Uterus (tissue), 4 donors: Measurements from ENCODE around the gene SCNM1. TPM values are rescaled to one million over a fixed set of nuclear protein-coding genes. Genes with fewer than 3 reads are reported as not detected.

Source experiments
- DNase-seq, 2 donors: peaks; one replicate each; pipeline ENCODE4 v3.0.0-alpha.2; 2019 to 2020
- H3K27ac ChIP-seq, 2 donors: fragments of 200-600 bp; sonication (generic); 1 replicate in 1 of 2; 2 replicates in 1 of 2; pipeline ENCODE4 v1.5.1; 2016 to 2018
- H3K27me3 ChIP-seq, 2 donors: fragments of 200-600 bp; sonication (generic); one replicate each; pipeline ENCODE4 v1.5.1; 2018 to 2019; ENCODE audit warnings: control low read depth in 1 of 2
- H3K36me3 ChIP-seq, 2 donors: fragments of 200-600 bp; sonication (generic); one replicate each; pipeline ENCODE4 v1.5.1; 2019; ENCODE audit warnings: control low read depth in 1 of 2
- H3K4me1 ChIP-seq, 2 donors: fragments of 200-600 bp; sonication (generic); one replicate each; pipeline ENCODE4 v1.5.1; 2018 to 2019; ENCODE audit warnings: control low read depth in 1 of 2
- H3K4me3 ChIP-seq, 2 donors: fragments of 200-600 bp; sonication (generic); 1 replicate in 1 of 2; 2 replicates in 1 of 2; pipeline ENCODE4 v1.5.1; 2018 to 2019; ENCODE audit warnings: mild to moderate bottlenecking in 1 of 2
- H3K9me3 ChIP-seq, 2 donors: fragments of 200-600 bp; sonication (generic); one replicate each; pipeline ENCODE4 v1.5.1; 2019; ENCODE audit warnings: control low read depth in 1 of 2
- CTCF ChIP-seq, 4 experiments: fragments of 200-600 bp in 2 of 4; fragments of 450-650 bp in 2 of 4; sonication (generic) in 2 of 4; IDR thresholded peaks; one replicate each; pipeline ENCODE4 v1.5.1; 2016 to 2019; ENCODE audit warnings: antibody characterized with exemption in 4 of 4, mild to moderate bottlenecking in 2 of 4, moderate library complexity in 1 of 4
- POLR2A ChIP-seq, 2 donors: fragments of 450-650 bp; IDR thresholded peaks; one replicate each; pipeline ENCODE4 v1.6.1; 2016; ENCODE audit warnings: antibody characterized with exemption in 2 of 2, mild to moderate bottlenecking in 1 of 2, moderate library complexity in 1 of 2
- intact Hi-C: fragments of 100-400 bp; cut with DNase I; formaldehyde crosslinking; loops from one replicate; pipeline ENCODE4 v1.15.1; 2023; ENCODE audit warnings: low total_unique reads
- total RNA-seq, 4 donors: library from RNA; depleted of rRNA in 3 of 4; stranded (reverse); fragments of >200 nt in 3 of 4; gene quantifications; one replicate each; pipeline versions ENCODE4 v1.1.0 to v1.2.4, GENCODE V29; 2014 to 2023
- donor health status: DM: yes; HTN: yes; CAD: no.

SCNM1 gene
- total RNA-seq, result 100 to 1,000 TPM in 1 of 4 donors, 10 to 100 TPM in 2, 1 to 10 TPM in 1; 3.2 to 186 (median 21.3) TPM

- intact Hi-C loops, result no loop called here
- Histone ChIP-seq H3K27me3 (no peaks in the 10 kb centered on the region), H3K36me3 (no peaks in the 10 kb centered on the region), H3K4me3 (peak within 1 kb of the TSS; percentile 68 to 91), H3K27ac (peak within 1 kb of the TSS; percentile 91 to 95), H3K4me1 (peaks cover 9 to 14% of the 10 kb centered on the region in 2 donors), H3K9me3 (no peaks in the 10 kb centered on the region)
- TF ChIP-seq CTCF (IDR thresholded peaks at IDR 0.05) (peak; percentile 3 to 67 (median 32)), POLR2A (IDR thresholded peaks at IDR 0.05) (peak; percentile 40 to 44)
- peak; percentile 96 to 98 for DNase-seq
These were observed at the start of gene SCNM1, which contains the start of gene LYSMD1 for GRCh38 chr1:151165738-151166504. Gene SCNM1 (plus strand): TSS chr1:151166144. CDS start chr1:151166153, 9 bp downstream. Gene LYSMD1 (minus strand): TSS chr1:151165902. CDS start chr1:151165258, 644 bp downstream.

- no peak overlapping the region for H3K4me3 ChIP-seq
- no peaks in the 10 kb centered on the region for H3K36me3 ChIP-seq
- DNase-seq, result no peak
- H3K9me3 ChIP-seq, result no peaks in the 10 kb centered on the region
- TF ChIP-seq CTCF (IDR thresholded peaks at IDR 0.05), result no peak
- H3K27me3 ChIP-seq, result no peaks in the 10 kb centered on the region
- no peaks in the 10 kb centered on the region for H3K4me1 ChIP-seq
- no peak overlapping the region for H3K27ac ChIP-seq
- intact Hi-C loops, result no loop called here
These were observed 41.1 kb upstream of the SCNM1 start for GRCh38 chr1:151124763-151125403.

GRCh38 chr1:151128800-151129199 is 37.1 kb upstream of the SCNM1 start:
- intact Hi-C loops, result no loop called here
- no peak overlapping the region for H3K27ac ChIP-seq
- H3K27me3 ChIP-seq, result no peaks in the 10 kb centered on the region
- no peak for DNase-seq
- no peaks in the 10 kb centered on the region for H3K9me3 ChIP-seq
- TF ChIP-seq POLR2A (IDR thresholded peaks at IDR 0.05) (no peak), CTCF (IDR thresholded peaks at IDR 0.05) (no peak)
- no peaks in the 10 kb centered on the region for H3K36me3 ChIP-seq
- no peak overlapping the region for H3K4me3 ChIP-seq
- H3K4me1 ChIP-seq, result peaks cover 0 to 6% of the 10 kb centered on the region in 2 donors

- intact Hi-C loops, result no loop called here
- Histone ChIP-seq H3K4me3 (peak overlapping the region; percentile 25 to 38), H3K27me3 (no peaks in the 10 kb centered on the region), H3K27ac (peak overlapping the region; percentile 77 to 94), H3K36me3 (no peaks in the 10 kb centered on the region), H3K9me3 (no peaks in the 10 kb centered on the region), H3K4me1 (peaks cover 0 to 6% of the 10 kb centered on the region in 2 donors)
- peak; percentile 93 to 95 for DNase-seq
- peak; percentile 34 to 55 for TF ChIP-seq POLR2A (IDR thresholded peaks at IDR 0.05)
- TF ChIP-seq CTCF (IDR thresholded peaks at IDR 0.05), result peak in 2 of 4 experiments; percentile 7 to 16
These were observed 34.9 kb upstream of the SCNM1 start for GRCh38 chr1:151130987-151131586.
